ENCODE data around the gene UFSP2. TPM values are rescaled to one million over a fixed set of nuclear protein-coding genes. Genes with fewer than 3 reads are reported as not detected.
"Not testable (repeated sequence)": the region's sequence is repeated elsewhere in the genome, so short reads cannot be mapped to it uniquely, and the experiment has no call there.

Gene UFSP2
- total RNA-seq, 2 experiments from 2014 or later: 27.3 to 40.3 TPM

DNA sequence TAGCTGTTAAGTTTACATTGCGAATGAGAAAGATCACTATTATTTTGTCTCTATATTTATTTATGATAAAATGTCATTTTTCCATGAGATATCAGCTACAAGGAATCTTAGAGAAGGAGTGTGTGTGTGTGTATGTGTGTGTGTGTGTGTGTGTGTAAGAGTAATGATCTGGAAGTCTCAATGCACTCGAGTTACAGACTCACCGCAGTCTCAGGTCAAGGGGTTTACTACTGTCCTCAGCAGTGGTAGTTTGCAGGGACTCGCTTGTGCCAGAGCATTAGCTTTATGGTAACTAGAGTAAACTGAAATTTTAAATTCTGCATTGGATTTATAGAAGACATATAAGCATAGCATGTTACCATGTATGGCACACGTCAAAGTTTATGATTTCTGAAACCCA, 60.9 kb downstream of the UFSP2 start:
- ChIA-PET CTCF (interaction anchor here (1.3 kb wide), 1 partner anchor 20 kb away, joined by 3 read pairs; no protein-coding TSS in a partner anchor), POLR2A (no interaction called here)
- ATAC-seq (no peak), DNase-seq (no peak)
- Mint-ChIP-seq H3K4me1 (no peaks in the 10 kb centered on the region), H3K36me3 (ENCODE audit: low read depth) (peaks cover 3% of the 10 kb centered on the region), H3K27ac (no peak overlapping the region), H3K4me3 (no peak overlapping the region), H3K27me3 (no peaks in the 10 kb centered on the region), H3K9me3 (ENCODE audit: low read depth) (no peaks in the 10 kb centered on the region)
- intact Hi-C loops (cut with DNase I, micrococcal nuclease): no loop called here

- intact Hi-C loops (cut with DNase I, micrococcal nuclease): no loop called here
- Mint-ChIP-seq H3K27ac (no peak overlapping the region), H3K27me3 (no peaks in the 10 kb centered on the region), H3K4me1 (no peaks in the 10 kb centered on the region), H3K36me3 (ENCODE audit: low read depth) (peaks cover 3% of the 10 kb centered on the region), H3K9me3 (ENCODE audit: low read depth) (no peaks in the 10 kb centered on the region), H3K4me3 (no peak overlapping the region)
- ATAC-seq (no peak), DNase-seq (no peak)
- POLR2A ChIA-PET: no interaction called here
- CTCF ChIA-PET: no interaction called here
These were observed 62.5 kb downstream of the UFSP2 start for GRCh38 chr4:185363251-185363650.

- H3K4me3 Mint-ChIP-seq; H3K36me3 Mint-ChIP-seq (ENCODE audit: low read depth); POLR2A ChIA-PET; H3K9me3 Mint-ChIP-seq (ENCODE audit: low read depth); ATAC-seq; H3K27ac Mint-ChIP-seq; intact Hi-C loops (cut with DNase I, micrococcal nuclease); H3K4me1 Mint-ChIP-seq; H3K27me3 Mint-ChIP-seq; DNase-seq: not testable (repeated sequence)
- CTCF ChIA-PET: interaction anchor here (0.5 kb wide), 1 partner anchor 22 kb away, joined by 3 read pairs; no protein-coding TSS in a partner anchor
These were observed 63.2 kb downstream of the UFSP2 start for GRCh38 chr4:185362570-185362969.

GRCh38 chr4:185361872-185362271, 63.9 kb downstream of the UFSP2 start:
- ATAC-seq: no peak
- Mint-ChIP-seq H3K4me1 (peaks cover 7% of the 10 kb centered on the region), H3K27me3 (no peaks in the 10 kb centered on the region), H3K9me3 (ENCODE audit: low read depth) (no peaks in the 10 kb centered on the region), H3K27ac (no peak overlapping the region), H3K36me3 (ENCODE audit: low read depth) (peaks cover 3% of the 10 kb centered on the region), H3K4me3 (no peak overlapping the region)
- ChIA-PET CTCF (no interaction called here), POLR2A (no interaction called here)
- no peak for DNase-seq
- intact Hi-C loops (cut with DNase I, micrococcal nuclease): no loop called here

- intact Hi-C loops (cut with DNase I, micrococcal nuclease): no loop called here
- H3K4me1 Mint-ChIP-seq: peaks cover 8% of the 10 kb centered on the region
- no peak overlapping the region for H3K4me3 Mint-ChIP-seq
- H3K27me3 Mint-ChIP-seq: no peaks in the 10 kb centered on the region
- ChIA-PET POLR2A (no interaction called here), CTCF (interaction anchor here (0.7 kb wide), 1 partner anchor 79 kb away, joined by 3 read pairs; no protein-coding TSS in a partner anchor)
- no peak overlapping the region for H3K27ac Mint-ChIP-seq
- H3K36me3 Mint-ChIP-seq (ENCODE audit: low read depth): peaks cover 3% of the 10 kb centered on the region
- no peaks in the 10 kb centered on the region for H3K9me3 Mint-ChIP-seq (ENCODE audit: low read depth)
- ATAC-seq (no peak), DNase-seq (no peak)
These were observed 65.9 kb downstream of the UFSP2 start for GRCh38 chr4:185359767-185360446.

DNA sequence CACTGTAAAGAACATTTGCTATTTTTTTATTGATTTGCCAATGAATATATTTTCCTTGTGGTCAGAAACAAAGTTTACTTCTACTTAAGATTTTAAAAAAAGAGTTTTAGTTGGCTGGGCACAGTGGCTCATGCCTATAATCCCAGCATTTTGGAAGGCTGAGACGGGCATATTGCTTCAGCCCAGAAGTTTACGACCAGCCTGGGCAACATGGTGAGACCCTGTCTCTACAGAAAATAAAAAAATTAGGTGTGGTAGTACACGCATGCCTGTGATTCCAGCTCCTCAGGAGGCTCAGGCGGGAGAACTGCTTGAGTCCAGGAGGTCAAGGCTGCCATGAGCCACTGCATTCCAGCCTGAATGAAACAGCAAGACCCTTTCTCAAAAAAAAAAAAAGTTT, 66.8 kb downstream of the UFSP2 start:
- H3K9me3 Mint-ChIP-seq (ENCODE audit: low read depth): no peaks in the 10 kb centered on the region
- peaks cover 9% of the 10 kb centered on the region for H3K36me3 Mint-ChIP-seq (ENCODE audit: low read depth)
- ChIA-PET POLR2A (no interaction called here), CTCF (no interaction called here)
- H3K27me3 Mint-ChIP-seq: no peaks in the 10 kb centered on the region
- intact Hi-C loops (cut with DNase I, micrococcal nuclease): no loop called here
- ATAC-seq (no peak), DNase-seq (no peak)
- peaks cover 8% of the 10 kb centered on the region for H3K4me1 Mint-ChIP-seq
- no peak overlapping the region for H3K4me3 Mint-ChIP-seq
- no peak overlapping the region for H3K27ac Mint-ChIP-seq

DNA sequence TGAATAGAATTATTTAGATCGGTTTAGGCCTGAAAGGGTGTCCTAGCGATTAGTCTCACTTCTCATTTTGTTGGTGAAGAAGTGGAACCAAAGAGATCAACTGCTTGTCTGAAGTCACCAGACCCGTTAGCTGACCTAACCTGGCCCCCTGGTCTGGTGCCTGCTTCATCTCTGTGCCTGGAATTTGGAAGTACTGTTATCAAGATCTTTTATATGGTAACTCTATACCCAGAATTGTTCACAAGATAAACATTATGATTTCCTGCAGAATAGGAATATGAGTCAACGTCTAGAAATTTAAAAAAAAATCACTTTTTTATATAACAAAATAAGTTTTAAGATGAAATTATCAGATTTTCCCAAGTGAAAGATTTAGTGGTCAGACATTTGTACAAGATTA, 67.2 kb downstream of the UFSP2 start:
- Mint-ChIP-seq H3K27ac (no peak overlapping the region), H3K4me1 (peaks cover 8% of the 10 kb centered on the region), H3K27me3 (no peaks in the 10 kb centered on the region), H3K36me3 (ENCODE audit: low read depth) (peaks cover 10% of the 10 kb centered on the region), H3K4me3 (no peak overlapping the region), H3K9me3 (ENCODE audit: low read depth) (no peaks in the 10 kb centered on the region)
- DNase-seq (no peak), ATAC-seq (no peak)
- intact Hi-C loops (cut with DNase I, micrococcal nuclease): no loop called here
- POLR2A ChIA-PET: no interaction called here
- CTCF ChIA-PET: no interaction called here

DNA sequence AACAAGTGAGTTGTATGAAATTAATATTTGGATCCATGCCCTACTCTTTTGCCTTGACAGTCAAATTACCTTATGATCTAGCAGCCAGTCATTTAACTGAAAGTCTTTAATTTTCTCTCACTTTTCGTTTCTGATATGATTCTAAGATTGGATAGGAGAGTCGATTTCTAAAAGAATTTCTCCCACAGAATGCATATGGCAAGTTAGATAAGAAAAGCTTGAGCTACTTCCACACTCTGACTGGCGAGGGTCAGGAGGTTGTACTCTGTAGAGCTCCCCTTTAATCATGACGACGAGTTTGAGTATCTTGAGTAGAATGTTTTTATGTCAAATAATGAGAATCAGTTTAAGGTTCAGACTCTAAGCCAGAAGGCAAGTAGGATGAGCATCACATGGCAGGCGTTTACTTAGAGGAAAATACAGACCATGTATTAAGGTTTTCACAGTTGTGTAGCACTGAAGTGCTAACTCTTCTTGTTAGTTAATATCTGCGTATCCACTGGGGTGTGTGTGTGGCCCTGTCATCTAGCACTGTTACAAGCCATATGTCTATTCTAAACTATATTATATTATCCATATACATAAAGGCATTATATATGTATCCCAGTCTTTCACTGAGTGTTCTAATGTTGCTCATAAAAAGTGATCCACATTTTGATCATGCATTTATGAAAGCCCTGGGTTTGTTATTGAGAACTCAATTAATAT, 67.9 kb downstream of the UFSP2 start:
- ChIA-PET CTCF (no interaction called here), POLR2A (no interaction called here)
- H3K4me1 Mint-ChIP-seq: peaks cover 8% of the 10 kb centered on the region
- DNase-seq: no peak
- peak; percentile 9 for ATAC-seq
- no peak overlapping the region for H3K27ac Mint-ChIP-seq
- H3K9me3 Mint-ChIP-seq (ENCODE audit: low read depth): no peaks in the 10 kb centered on the region
- intact Hi-C loops (cut with DNase I, micrococcal nuclease): no loop called here
- no peak overlapping the region for H3K4me3 Mint-ChIP-seq
- no peaks in the 10 kb centered on the region for H3K27me3 Mint-ChIP-seq
- H3K36me3 Mint-ChIP-seq (ENCODE audit: low read depth): peaks cover 12% of the 10 kb centered on the region

- intact Hi-C loops (cut with DNase I, micrococcal nuclease): no loop called here
- CTCF ChIA-PET: no interaction called here
- POLR2A ChIA-PET: no interaction called here
- DNase-seq: peak; percentile 55
- Mint-ChIP-seq H3K4me3 (no peak overlapping the region), H3K27ac (peak overlapping the region; percentile 42), H3K36me3 (ENCODE audit: low read depth) (peaks cover 15% of the 10 kb centered on the region), H3K27me3 (no peaks in the 10 kb centered on the region), H3K4me1 (peaks cover 8% of the 10 kb centered on the region), H3K9me3 (ENCODE audit: low read depth) (no peaks in the 10 kb centered on the region)
- ATAC-seq: peak; percentile 75
These were observed 68.6 kb downstream of the UFSP2 start for GRCh38 chr4:185357211-185357610.

- intact Hi-C loops (cut with DNase I, micrococcal nuclease): no loop called here
- Mint-ChIP-seq H3K27me3 (no peaks in the 10 kb centered on the region), H3K4me1 (peaks cover 8% of the 10 kb centered on the region), H3K27ac (no peak overlapping the region), H3K9me3 (ENCODE audit: low read depth) (no peaks in the 10 kb centered on the region), H3K36me3 (ENCODE audit: low read depth) (peaks cover 35% of the 10 kb centered on the region), H3K4me3 (no peak overlapping the region)
- ChIA-PET POLR2A (interaction anchor here (0.6 kb wide), 1 partner anchor 53 kb away, joined by 3 read pairs; no protein-coding TSS in a partner anchor), CTCF (interaction anchor here (0.8 kb wide), 1 partner anchor 54 kb away, joined by 3 read pairs; no protein-coding TSS in a partner anchor)
- ATAC-seq (no peak), DNase-seq (no peak)
These were observed 73.0 kb downstream of the UFSP2 start for GRCh38 chr4:185352741-185353140.

DNA sequence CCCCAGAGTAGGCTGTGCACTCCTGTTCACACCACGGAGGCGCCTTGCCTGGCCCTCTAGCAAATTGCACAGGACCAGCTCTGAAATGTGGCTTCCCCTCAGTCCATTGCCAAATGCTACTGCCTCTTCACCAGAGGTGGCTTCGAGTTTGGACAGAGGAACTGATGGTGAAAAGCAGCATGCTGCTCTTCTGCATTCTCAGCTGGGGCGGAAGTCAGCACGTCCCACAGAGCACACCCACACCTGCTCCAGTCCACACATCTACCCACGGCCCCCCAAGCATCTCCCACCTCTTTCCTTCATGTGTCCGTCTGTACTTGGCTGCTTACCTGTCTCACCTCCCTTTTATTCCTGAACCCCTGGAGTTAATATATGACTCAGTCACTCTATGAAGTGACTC, 73.6 kb downstream of the UFSP2 start:
- Mint-ChIP-seq H3K27me3 (no peaks in the 10 kb centered on the region), H3K27ac (no peak overlapping the region), H3K4me3 (no peak overlapping the region), H3K36me3 (ENCODE audit: low read depth) (peaks cover 38% of the 10 kb centered on the region), H3K9me3 (ENCODE audit: low read depth) (no peaks in the 10 kb centered on the region), H3K4me1 (peaks cover 4% of the 10 kb centered on the region)
- CTCF ChIA-PET: no interaction called here
- POLR2A ChIA-PET: no interaction called here
- no peak for DNase-seq
- intact Hi-C loops (cut with DNase I, micrococcal nuclease): no loop called here
- no peak for ATAC-seq

DNA sequence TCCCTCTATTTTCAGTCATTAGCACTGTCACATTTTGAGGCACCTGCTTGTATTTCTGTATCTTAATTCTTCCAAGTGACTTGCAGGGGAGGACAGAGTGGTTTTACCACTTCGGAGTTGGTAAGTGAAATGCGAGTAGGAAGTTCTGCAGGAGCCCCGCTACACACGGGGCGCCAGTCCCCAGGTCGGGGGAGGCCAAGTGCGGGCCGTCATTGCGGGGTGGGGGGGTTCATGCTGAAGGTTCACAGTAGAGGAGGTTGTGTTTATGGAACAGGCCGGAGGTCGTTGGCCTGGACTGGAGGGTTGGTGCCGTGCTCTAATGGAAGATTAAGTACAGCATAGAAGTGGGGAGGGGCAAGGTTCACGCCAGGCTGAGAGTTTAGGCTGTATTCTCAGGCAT, 74.1 kb downstream of the UFSP2 start:
- no peak overlapping the region for H3K27ac Mint-ChIP-seq
- CTCF ChIA-PET: no interaction called here
- no peaks in the 10 kb centered on the region for H3K9me3 Mint-ChIP-seq (ENCODE audit: low read depth)
- intact Hi-C loops (cut with DNase I, micrococcal nuclease): no loop called here
- H3K27me3 Mint-ChIP-seq: no peaks in the 10 kb centered on the region
- POLR2A ChIA-PET: no interaction called here
- no peaks in the 10 kb centered on the region for H3K4me1 Mint-ChIP-seq
- peaks cover 43% of the 10 kb centered on the region for H3K36me3 Mint-ChIP-seq (ENCODE audit: low read depth)
- ATAC-seq (no peak), DNase-seq (no peak)
- H3K4me3 Mint-ChIP-seq: no peak overlapping the region

Data from activated CD4-positive, alpha-beta T cell treated with anti-CD3 and anti-CD28 coated beads for 36 hours (primary cell).